ENCODE data around the gene CHRNA9.
"Not testable (repeated sequence)": the region's sequence is repeated elsewhere in the genome, so short reads cannot be mapped to it uniquely, and the experiment has no call there.

Gene CHRNA9

GRCh38 chr4:40348000-40348399, 12.9 kb downstream of the CHRNA9 start:
- DNase-seq: no peak

- no peak for DNase-seq
These were observed 14.5 kb downstream of the CHRNA9 start for GRCh38 chr4:40349561-40350198.

- no peak for DNase-seq
These were observed 15.6 kb downstream of the CHRNA9 start for GRCh38 chr4:40350627-40351227.

- no peak for DNase-seq
These were observed 19.0 kb downstream of the CHRNA9 start for GRCh38 chr4:40354158-40354557.

- no peak for DNase-seq
These were observed 20.0 kb downstream of the CHRNA9 start for GRCh38 chr4:40355131-40355530.

- DNase-seq: no peak
These were observed 22.6 kb downstream of the CHRNA9 start for GRCh38 chr4:40357738-40358137.

GRCh38 chr4:40361338-40361737, 26.2 kb downstream of the CHRNA9 start:
- no peak for DNase-seq

- no peak for DNase-seq
These were observed 28.3 kb downstream of the CHRNA9 start for GRCh38 chr4:40363382-40363920.

GRCh38 chr4:40363945-40364344, 28.8 kb downstream of the CHRNA9 start:
- DNase-seq: no peak

- DNase-seq: no peak
These were observed 30.6 kb downstream of the CHRNA9 start for GRCh38 chr4:40365766-40366165.

GRCh38 chr4:40367451-40367850, 32.3 kb downstream of the CHRNA9 start:
- DNase-seq: no peak

- no peak for DNase-seq
These were observed 34.5 kb downstream of the CHRNA9 start for GRCh38 chr4:40369437-40370274.

GRCh38 chr4:40372651-40373050, 37.5 kb downstream of the CHRNA9 start:
- DNase-seq: no peak

- no peak for DNase-seq
These were observed 38.5 kb downstream of the CHRNA9 start for GRCh38 chr4:40373636-40374035.

GRCh38 chr4:40375095-40375494, 40.0 kb downstream of the CHRNA9 start:
- no peak for DNase-seq

GRCh38 chr4:40375620-40376019, 40.5 kb downstream of the CHRNA9 start:
- no peak for DNase-seq

GRCh38 chr4:40377512-40378365, 42.6 kb downstream of the CHRNA9 start:
- DNase-seq: no peak

- no peak for DNase-seq
These were observed 43.5 kb downstream of the CHRNA9 start for GRCh38 chr4:40378619-40379018.

- no peak for DNase-seq
These were observed 44.1 kb downstream of the CHRNA9 start for GRCh38 chr4:40379248-40379647.

GRCh38 chr4:40380647-40381046, 45.5 kb downstream of the CHRNA9 start:
- DNase-seq: no peak

GRCh38 chr4:40388239-40388638, 53.1 kb downstream of the CHRNA9 start:
- no peak for DNase-seq

- DNase-seq: no peak
These were observed 54.9 kb downstream of the CHRNA9 start for GRCh38 chr4:40389986-40390385.

- not testable (repeated sequence) for DNase-seq
These were observed 57.1 kb downstream of the CHRNA9 start for GRCh38 chr4:40392241-40392640.
